GM06990 (cell line): ENCODE measurements around the gene DUSP2.

Experiments
- DNase-seq: peaks from one replicate; pipeline ENCODE4 v3.0.0-alpha.2; 2011; ENCODE audit not compliant: insufficient read length; ENCODE audit errors: extremely low read depth
- H3K27me3 ChIP-seq: replicated peaks from 2 replicates; pipeline ENCODE4 v1.6.0; 2011; ENCODE audit warnings: low read length; ENCODE audit not compliant: control insufficient read depth, insufficient read depth
- H3K36me3 ChIP-seq: 2 replicates; pipeline ENCODE4 v1.5.1; 2011; ENCODE audit warnings: low read length; ENCODE audit not compliant: control insufficient read depth, insufficient read depth
- H3K4me3 ChIP-seq: replicated peaks from 2 replicates; pipeline ENCODE4 v1.5.1; 2011; ENCODE audit warnings: low read depth, mild to moderate bottlenecking, control low read depth, low read length
- CTCF ChIP-seq: IDR thresholded peaks from 2 replicates; pipeline ENCODE4 v1.5.1; 2011; ENCODE audit warnings: low read length, control low read depth, mild to moderate bottlenecking, inconsistent platforms; ENCODE audit not compliant: insufficient read depth, poor library complexity, severe bottlenecking

The DUSP2 gene

GRCh38 chr2:96150791-96151594 is 5.8 kb upstream of the DUSP2 start:
- Histone ChIP-seq H3K36me3 (no peaks in the 10 kb centered on the region), H3K27me3 (no peaks in the 10 kb centered on the region), H3K4me3 (no peak overlapping the region)
- no peak for TF ChIP-seq CTCF
- DNase-seq, result no peak

- no peak for TF ChIP-seq CTCF
- Histone ChIP-seq H3K4me3 (no peak overlapping the region), H3K36me3 (no peaks in the 10 kb centered on the region), H3K27me3 (no peaks in the 10 kb centered on the region)
- DNase-seq, result no peak
These were observed 4.9 kb upstream of the DUSP2 start for GRCh38 chr2:96150007-96150640.

GRCh38 chr2:96148410-96149217 is 3.4 kb upstream of the DUSP2 start:
- DNase-seq, result peak; percentile 88
- H3K36me3 ChIP-seq, result peaks cover 6% of the 10 kb centered on the region
- TF ChIP-seq CTCF, result no peak
- 0 out of 2 replicates have a peak overlapping the region, but pooled peaks have one; percentile 6 for H3K4me3 ChIP-seq
- H3K27me3 ChIP-seq, result no peaks in the 10 kb centered on the region

GRCh38 chr2:96147593-96148201 is 2.5 kb upstream of the DUSP2 start:
- no peaks in the 10 kb centered on the region for H3K27me3 ChIP-seq
- H3K4me3 ChIP-seq, result no peak overlapping the region
- TF ChIP-seq CTCF, result no peak
- H3K36me3 ChIP-seq, result peaks cover 12% of the 10 kb centered on the region
- no peak for DNase-seq

GRCh38 chr2:96146881-96147592 is 1.8 kb upstream of the DUSP2 start:
- no peaks in the 10 kb centered on the region for H3K27me3 ChIP-seq
- no peak for TF ChIP-seq CTCF
- peaks cover 18% of the 10 kb centered on the region for H3K36me3 ChIP-seq
- peak overlapping the region; percentile 41 for H3K4me3 ChIP-seq
- DNase-seq, result no peak
